ENCODE results near the gene KRTAP1-3.

KRTAP1-3 gene

DNA sequence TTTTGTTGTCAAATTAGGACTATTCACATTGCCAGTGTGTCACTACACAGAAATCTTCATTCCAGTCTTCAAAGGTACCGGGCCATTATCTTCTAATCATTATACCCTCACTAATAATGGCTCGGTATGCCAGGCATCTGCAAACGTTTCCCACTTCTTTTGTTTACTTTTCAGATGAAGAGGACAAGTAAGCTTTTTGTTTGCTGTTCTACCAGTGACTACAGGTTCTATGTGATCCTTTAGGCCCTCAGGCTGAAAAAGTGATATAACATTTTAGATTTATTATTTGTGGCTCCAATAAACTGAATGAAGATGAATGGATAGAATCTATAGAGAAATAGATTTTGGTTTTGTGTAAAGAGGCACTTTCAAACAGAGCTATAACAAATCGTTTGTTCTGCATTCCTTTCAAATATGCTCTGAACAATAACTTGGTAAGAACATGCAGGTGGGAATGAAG is 25.3 kb downstream of the KRTAP1-3 start:
- ATAC-seq (ENCODE audit: low read depth) (no peak), DNase-seq (ENCODE audit: low spot score) (no peak)
- TF ChIP-seq, protein P1, sequence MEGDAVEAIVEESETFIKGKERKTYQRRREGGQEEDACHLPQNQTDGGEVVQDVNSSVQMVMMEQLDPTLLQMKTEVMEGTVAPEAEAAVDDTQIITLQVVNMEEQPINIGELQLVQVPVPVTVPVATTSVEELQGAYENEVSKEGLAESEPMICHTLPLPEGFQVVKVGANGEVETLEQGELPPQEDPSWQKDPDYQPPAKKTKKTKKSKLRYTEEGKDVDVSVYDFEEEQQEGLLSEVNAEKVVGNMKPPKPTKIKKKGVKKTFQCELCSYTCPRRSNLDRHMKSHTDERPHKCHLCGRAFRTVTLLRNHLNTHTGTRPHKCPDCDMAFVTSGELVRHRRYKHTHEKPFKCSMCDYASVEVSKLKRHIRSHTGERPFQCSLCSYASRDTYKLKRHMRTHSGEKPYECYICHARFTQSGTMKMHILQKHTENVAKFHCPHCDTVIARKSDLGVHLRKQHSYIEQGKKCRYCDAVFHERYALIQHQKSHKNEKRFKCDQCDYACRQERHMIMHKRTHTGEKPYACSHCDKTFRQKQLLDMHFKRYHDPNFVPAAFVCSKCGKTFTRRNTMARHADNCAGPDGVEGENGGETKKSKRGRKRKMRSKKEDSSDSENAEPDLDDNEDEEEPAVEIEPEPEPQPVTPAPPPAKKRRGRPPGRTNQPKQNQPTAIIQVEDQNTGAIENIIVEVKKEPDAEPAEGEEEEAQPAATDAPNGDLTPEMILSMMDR (IDR thresholded peaks at IDR 0.05; ENCODE audit: poor library complexity, severe bottlenecking): no peak
- no peaks in the 10 kb centered on the region for H3K27me3 ChIP-seq (ENCODE audit: insufficient read depth, poor library complexity, severe bottlenecking)
- no peak overlapping the region for H3K4me3 ChIP-seq (ENCODE audit: severe bottlenecking)
- H3K27ac ChIP-seq (ENCODE audit: poor library complexity, severe bottlenecking): no peak overlapping the region
- no peaks in the 10 kb centered on the region for H3K36me3 ChIP-seq (ENCODE audit: low read depth)
- H3K4me1 ChIP-seq (ENCODE audit: insufficient read depth, poor library complexity, severe bottlenecking): peaks cover 11% of the 10 kb centered on the region
- no peaks in the 10 kb centered on the region for H3K9me3 ChIP-seq (ENCODE audit: severe bottlenecking)

DNA sequence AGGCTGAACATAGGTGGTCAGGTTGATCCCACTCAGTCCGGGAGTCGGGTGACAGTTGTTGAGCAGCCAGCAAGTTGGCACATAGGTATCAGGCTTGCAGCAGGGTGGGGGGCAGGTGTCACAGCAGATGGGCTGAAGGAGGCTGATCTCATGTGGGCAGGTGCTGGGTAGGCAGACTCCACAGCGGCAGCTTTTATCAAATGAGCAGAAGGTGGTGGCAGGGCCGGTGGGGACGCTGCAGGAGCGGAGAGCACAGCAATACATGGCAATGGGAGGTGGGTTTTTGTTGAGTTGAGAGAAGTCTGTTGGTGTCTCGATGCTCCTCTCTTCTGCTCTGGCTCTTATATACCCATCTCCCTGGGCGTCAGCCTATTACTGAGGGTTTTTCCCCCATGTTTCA is 25.9 kb downstream of the KRTAP1-3 start, which contains the start of gene KRTAP3-1:
Gene KRTAP3-1 (minus strand): TSS at position 318 of the 400 bp plus-strand sequence. CDS start 54 bp downstream, at position 264.
- TF ChIP-seq, protein P1 (IDR thresholded peaks at IDR 0.05; ENCODE audit: poor library complexity, severe bottlenecking): no peak
- no peak within 1 kb of the TSS for H3K4me3 ChIP-seq (ENCODE audit: severe bottlenecking)
- no peaks in the 10 kb centered on the region for H3K9me3 ChIP-seq (ENCODE audit: severe bottlenecking)
- DNase-seq (ENCODE audit: low spot score) (no peak), ATAC-seq (ENCODE audit: low read depth) (no peak)
- no peak within 1 kb of the TSS for H3K27ac ChIP-seq (ENCODE audit: poor library complexity, severe bottlenecking)
- peaks cover 14% of the 10 kb centered on the region for H3K4me1 ChIP-seq (ENCODE audit: insufficient read depth, poor library complexity, severe bottlenecking)
- H3K27me3 ChIP-seq (ENCODE audit: insufficient read depth, poor library complexity, severe bottlenecking): no peaks in the 10 kb centered on the region
- no peaks in the 10 kb centered on the region for H3K36me3 ChIP-seq (ENCODE audit: low read depth)

DNA sequence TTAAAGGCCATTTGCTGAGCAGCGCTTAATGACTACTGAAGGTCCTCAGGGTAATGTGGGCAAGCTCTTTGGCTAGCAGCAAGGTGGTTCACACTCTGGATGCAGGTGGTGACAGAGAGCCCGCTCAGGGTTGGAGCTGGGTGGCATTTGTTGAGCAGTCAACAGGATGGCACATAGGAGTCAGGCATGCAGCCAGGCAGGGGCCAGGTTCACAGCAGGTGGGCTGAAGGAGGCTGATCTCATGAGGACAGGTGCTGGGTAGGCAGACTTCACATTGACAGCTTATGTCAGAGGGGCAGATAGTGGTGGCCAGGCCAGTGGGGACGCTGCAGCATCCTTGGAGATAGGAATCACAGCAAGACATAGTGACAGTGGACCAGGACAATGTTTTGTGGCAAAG is 30.3 kb downstream of the KRTAP1-3 start:
- no peaks in the 10 kb centered on the region for H3K9me3 ChIP-seq (ENCODE audit: severe bottlenecking)
- H3K4me1 ChIP-seq (ENCODE audit: insufficient read depth, poor library complexity, severe bottlenecking): peaks cover 33% of the 10 kb centered on the region
- no peak overlapping the region for H3K27ac ChIP-seq (ENCODE audit: poor library complexity, severe bottlenecking)
- H3K4me3 ChIP-seq (ENCODE audit: severe bottlenecking): no peak overlapping the region
- no peaks in the 10 kb centered on the region for H3K27me3 ChIP-seq (ENCODE audit: insufficient read depth, poor library complexity, severe bottlenecking)
- no peak for DNase-seq (ENCODE audit: low spot score)
- TF ChIP-seq, protein P1 (IDR thresholded peaks at IDR 0.05; ENCODE audit: poor library complexity, severe bottlenecking): no peak
- ATAC-seq (ENCODE audit: low read depth): no peak
- H3K36me3 ChIP-seq (ENCODE audit: low read depth): no peaks in the 10 kb centered on the region

DNA sequence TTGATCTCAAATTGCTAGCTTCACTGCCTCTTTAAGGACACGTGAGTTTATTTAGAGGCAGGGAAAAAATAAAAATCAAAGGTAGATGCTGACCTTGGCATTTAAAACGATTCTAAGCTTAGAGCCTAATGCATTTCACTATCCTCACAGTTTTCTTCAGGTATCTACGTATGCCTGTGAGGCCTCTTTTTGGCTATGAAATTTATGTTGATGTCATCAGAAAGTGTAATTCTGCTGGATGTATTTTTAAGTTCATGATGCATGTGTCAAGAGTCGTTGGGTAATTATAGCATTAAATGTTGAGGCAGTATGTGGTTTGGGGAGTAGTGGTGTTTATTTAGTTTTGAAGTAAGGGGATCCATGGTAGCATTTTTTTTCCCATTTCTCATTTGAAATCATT is 30.7 kb downstream of the KRTAP1-3 start:
- H3K36me3 ChIP-seq (ENCODE audit: low read depth): no peaks in the 10 kb centered on the region
- H3K4me1 ChIP-seq (ENCODE audit: insufficient read depth, poor library complexity, severe bottlenecking): peaks cover 29% of the 10 kb centered on the region
- no peak for DNase-seq (ENCODE audit: low spot score)
- no peak overlapping the region for H3K4me3 ChIP-seq (ENCODE audit: severe bottlenecking)
- TF ChIP-seq, protein P1 (IDR thresholded peaks at IDR 0.05; ENCODE audit: poor library complexity, severe bottlenecking): no peak
- no peaks in the 10 kb centered on the region for H3K27me3 ChIP-seq (ENCODE audit: insufficient read depth, poor library complexity, severe bottlenecking)
- ATAC-seq (ENCODE audit: low read depth): no peak
- peak overlapping the region; percentile 85 for H3K27ac ChIP-seq (ENCODE audit: poor library complexity, severe bottlenecking)
- H3K9me3 ChIP-seq (ENCODE audit: severe bottlenecking): no peaks in the 10 kb centered on the region

DNA sequence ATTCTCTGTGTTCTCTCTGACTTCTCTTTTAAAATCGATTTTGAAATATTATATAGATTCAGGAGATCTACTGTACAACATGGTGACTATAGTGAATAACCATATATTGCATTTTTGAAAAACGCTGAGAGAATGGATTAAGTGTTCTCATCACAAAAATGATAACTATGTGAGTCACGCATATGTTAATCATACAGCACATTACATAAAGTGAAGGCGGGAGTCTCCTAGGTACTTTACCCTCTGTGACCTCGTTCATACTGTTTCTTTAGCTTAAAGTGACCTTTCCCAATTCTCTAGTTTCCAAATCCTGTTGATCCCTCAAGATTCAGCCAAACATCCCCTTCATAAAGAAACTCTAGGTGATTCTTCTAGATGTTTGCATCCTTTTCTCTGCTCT is 31.9 kb downstream of the KRTAP1-3 start:
- TF ChIP-seq, protein P1 (IDR thresholded peaks at IDR 0.05; ENCODE audit: poor library complexity, severe bottlenecking): no peak
- DNase-seq (ENCODE audit: low spot score) (no peak), ATAC-seq (ENCODE audit: low read depth) (peak; percentile 94)
- Histone ChIP-seq H3K4me3 (ENCODE audit: severe bottlenecking) (no peak overlapping the region), H3K27me3 (ENCODE audit: insufficient read depth, poor library complexity, severe bottlenecking) (no peaks in the 10 kb centered on the region), H3K27ac (ENCODE audit: poor library complexity, severe bottlenecking) (peak overlapping the region; percentile 85), H3K4me1 (ENCODE audit: insufficient read depth, poor library complexity, severe bottlenecking) (peaks cover 29% of the 10 kb centered on the region), H3K36me3 (ENCODE audit: low read depth) (no peaks in the 10 kb centered on the region), H3K9me3 (ENCODE audit: severe bottlenecking) (no peaks in the 10 kb centered on the region)
